Spleen (tissue), 11 donors: ENCODE measurements around the gene TACC2. TPM values are rescaled to one million over a fixed set of nuclear protein-coding genes. Genes with fewer than 3 reads are reported as not detected.

Experiments used
- DNase-seq: peaks from one replicate; pipeline ENCODE4 v3.0.0-alpha.2; 2020
- H3K27ac ChIP-seq, 8 donors: fragments of 200-600 bp; sonication (generic) in 7 of 8; 1 replicate in 4 of 8; 2 replicates in 4 of 8; pipeline versions ENCODE4 v1.5.0 to v1.8.0; 2016 to 2021; ENCODE audit warnings: inconsistent platforms in 4 of 8, mild to moderate bottlenecking in 4 of 8, moderate library complexity in 1 of 8
- H3K27me3 ChIP-seq, 7 donors: fragments of 200-600 bp; sonication (generic) in 6 of 7; replicated peaks in 1 of 7; 1 replicate in 4 of 7; 2 replicates in 3 of 7; pipeline versions ENCODE4 v1.5.0 to v1.8.0; 2016 to 2021; ENCODE audit warnings: inconsistent platforms in 3 of 7, mild to moderate bottlenecking in 1 of 7
- H3K36me3 ChIP-seq, 6 donors: fragments of 200-600 bp; sonication (generic) in 5 of 6; 1 replicate in 4 of 6; 2 replicates in 2 of 6; pipeline versions ENCODE4 v1.5.0 to v1.8.0; 2016 to 2021; ENCODE audit warnings: inconsistent platforms in 2 of 6
- H3K4me1 ChIP-seq, 6 donors: fragments of 200-600 bp; sonication (generic) in 5 of 6; 1 replicate in 3 of 6; 2 replicates in 3 of 6; pipeline versions ENCODE4 v1.5.0 to v1.8.0; 2016 to 2021; ENCODE audit warnings: inconsistent platforms in 3 of 6
- H3K4me3 ChIP-seq, 8 donors: fragments of 200-600 bp; sonication (generic) in 7 of 8; 1 replicate in 4 of 8; 2 replicates in 4 of 8; pipeline versions ENCODE4 v1.5.0 to v1.8.0; 2016 to 2021; ENCODE audit warnings: inconsistent platforms in 4 of 8, mild to moderate bottlenecking in 4 of 8, moderate library complexity in 2 of 8
- H3K9me3 ChIP-seq, 8 donors: fragments of 200-600 bp; sonication (generic) in 7 of 8; 1 replicate in 4 of 8; 2 replicates in 4 of 8; pipeline versions ENCODE4 v1.5.0 to v1.8.0; 2016 to 2021; ENCODE audit warnings: inconsistent platforms in 4 of 8
- POLR2A ChIP-seq, 3 donors: fragments of 450-650 bp; IDR thresholded peaks; one replicate each; pipeline ENCODE4 v1.5.1; 2017; ENCODE audit warnings: antibody characterized with exemption in 3 of 3, mild to moderate bottlenecking in 1 of 3
- POLR2AphosphoS5 ChIP-seq, 3 donors: sonication (generic); formaldehyde crosslinking; IDR thresholded peaks; one replicate each; pipeline ENCODE4 v1.5.1; 2017; ENCODE audit warnings: antibody characterized with exemption in 3 of 3
- WGBS, 5 donors: extraction: QIAGEN DNeasy Blood & Tissue Kit in 3 of 5; methylation state at CpG; one replicate each; pipeline versions ENCODE4 v1.1.5 to v1.1.7; 2013 to 2018; 5-methylcytosine and 5-hydroxymethylcytosine counted together
- intact Hi-C: fragments of 100-400 bp; cut with DNase I; formaldehyde crosslinking; loops from one replicate; pipeline ENCODE4 v1.15.0; 2023; ENCODE audit warnings: low total_unique reads
- polyA plus RNA-seq, 3 donors: library from polyadenylated mRNA; stranded (reverse); fragments of 200-250 nt; gene quantifications; one replicate each; pipeline ENCODE4 v1.2.1, GENCODE V29; 2013
- total RNA-seq, 7 donors: library from RNA; depleted of rRNA in 3 of 7; stranded (reverse); fragments of >200 nt in 3 of 7; fragmentation: NEBNext Ultra II Directional in 4 of 7; extraction: Animal tissue kit (Norgen Biotek cat#: 25700) in 4 of 7; gene quantifications; one replicate each; pipeline versions ENCODE4 v1.1.0 to v1.2.1, GENCODE V29; 2016 to 2021
- TF ChIP-seq, protein P1 (sequence below), 11 experiments: fragments of 200-600 bp in 7 of 11; fragments of 450-650 bp in 4 of 11; sonication (generic) in 4 of 11; IDR thresholded peaks in 8 of 11; conservative IDR thresholded peaks in 3 of 11; 1 replicate in 7 of 11; 2 replicates in 4 of 11; pipeline versions ENCODE4 v1.4.0 to v1.8.0; 2016 to 2021; ENCODE audit warnings: antibody characterized with exemption in 11 of 11, inconsistent platforms in 4 of 11, mild to moderate bottlenecking in 1 of 11
- donor health status: healthy with polysubstance abuse.
- donor health status: DM: no; HTN: no; CAD: no; lungs with moderate emphysema.
- donor health status: DM: no; HTN: no; CAD: no.
- donor health status: Bipolar disorder and iron deficiency.
- donor health status: healthy.
- donor health status: DM: no; HTN: no; CAD: no.
- donor health status: DM: yes; HTN: yes; CAD: no.

The TACC2 gene
- total and polyA plus RNA-seq, 10 donors: 2.4 to 13.9 (median 4.5) TPM

DNA sequence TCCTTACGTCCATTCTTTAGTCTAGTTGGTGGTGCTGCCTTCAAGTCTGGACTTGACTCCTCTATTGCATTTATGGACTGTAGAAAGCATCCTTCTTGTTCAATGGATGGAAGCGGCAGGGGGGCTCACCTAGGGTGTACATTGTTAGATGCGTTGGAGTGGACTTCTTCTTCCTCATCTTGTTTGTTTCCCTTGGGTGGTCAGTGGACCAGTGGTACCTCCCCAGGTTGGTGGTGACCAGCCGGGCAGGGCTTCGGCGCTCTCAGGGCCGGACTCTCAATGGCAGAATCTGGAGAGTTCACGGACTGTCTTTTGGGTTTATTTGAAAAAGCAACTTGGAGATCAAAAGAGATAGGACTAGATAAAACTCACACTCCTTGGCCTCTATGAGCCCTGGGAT, 276.0 kb downstream of the TACC2 start:
- H3K27ac ChIP-seq: no peak overlapping the region

DNA sequence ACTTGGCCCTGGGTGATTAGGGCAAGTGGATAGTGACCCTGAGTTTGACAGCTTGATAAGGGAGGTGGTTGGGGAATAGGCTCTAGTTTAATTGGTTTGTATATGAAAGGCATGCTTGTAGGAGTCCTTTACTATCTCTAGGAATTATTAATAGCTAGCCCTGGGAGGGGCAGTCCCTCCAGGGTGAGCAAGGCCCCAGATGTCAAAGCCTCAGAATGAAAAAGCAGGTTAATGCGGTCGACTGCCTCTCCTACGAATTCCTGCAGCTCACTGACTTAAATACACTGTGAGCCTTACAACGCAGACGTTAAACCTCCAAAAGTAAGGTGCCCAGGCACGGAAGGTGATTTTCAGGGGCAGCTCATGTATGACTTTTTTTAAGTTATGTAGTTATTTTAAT, 276.9 kb downstream of the TACC2 start:
- H3K4me3 ChIP-seq: no peak overlapping the region
- WGBS, 5 donors: 85 to 96% (median 87%) methylated on average over 6 of the region's 6 CpGs
- H3K9me3 ChIP-seq: peaks cover 0 to 31% (median 20%) of the 10 kb centered on the region in 8 donors
- DNase-seq: peak; percentile 6
- peaks cover 0 to 20% (median 0%) of the 10 kb centered on the region in 7 donors for H3K27me3 ChIP-seq
- H3K4me1 ChIP-seq: no peaks in the 10 kb centered on the region
- intact Hi-C loops: no loop called here
- H3K27ac ChIP-seq: no peak overlapping the region
- no peaks in the 10 kb centered on the region for H3K36me3 ChIP-seq
- TF ChIP-seq, protein P1, sequence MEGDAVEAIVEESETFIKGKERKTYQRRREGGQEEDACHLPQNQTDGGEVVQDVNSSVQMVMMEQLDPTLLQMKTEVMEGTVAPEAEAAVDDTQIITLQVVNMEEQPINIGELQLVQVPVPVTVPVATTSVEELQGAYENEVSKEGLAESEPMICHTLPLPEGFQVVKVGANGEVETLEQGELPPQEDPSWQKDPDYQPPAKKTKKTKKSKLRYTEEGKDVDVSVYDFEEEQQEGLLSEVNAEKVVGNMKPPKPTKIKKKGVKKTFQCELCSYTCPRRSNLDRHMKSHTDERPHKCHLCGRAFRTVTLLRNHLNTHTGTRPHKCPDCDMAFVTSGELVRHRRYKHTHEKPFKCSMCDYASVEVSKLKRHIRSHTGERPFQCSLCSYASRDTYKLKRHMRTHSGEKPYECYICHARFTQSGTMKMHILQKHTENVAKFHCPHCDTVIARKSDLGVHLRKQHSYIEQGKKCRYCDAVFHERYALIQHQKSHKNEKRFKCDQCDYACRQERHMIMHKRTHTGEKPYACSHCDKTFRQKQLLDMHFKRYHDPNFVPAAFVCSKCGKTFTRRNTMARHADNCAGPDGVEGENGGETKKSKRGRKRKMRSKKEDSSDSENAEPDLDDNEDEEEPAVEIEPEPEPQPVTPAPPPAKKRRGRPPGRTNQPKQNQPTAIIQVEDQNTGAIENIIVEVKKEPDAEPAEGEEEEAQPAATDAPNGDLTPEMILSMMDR (IDR thresholded peaks at IDR 0.05 in 8 of 11, conservative IDR thresholded peaks at IDR 0.05 in 3 of 11): no peak
- TF ChIP-seq POLR2AphosphoS5 (IDR thresholded peaks at IDR 0.05) (no peak), POLR2A (IDR thresholded peaks at IDR 0.05) (no peak)

More for the DNA sequence above, 276.0 kb downstream of the TACC2 start:
- peak; percentile 32 for DNase-seq
- peaks cover 0 to 31% (median 20%) of the 10 kb centered on the region in 8 donors for H3K9me3 ChIP-seq
- peaks cover 0 to 20% (median 0%) of the 10 kb centered on the region in 7 donors for H3K27me3 ChIP-seq
- H3K4me1 ChIP-seq: no peaks in the 10 kb centered on the region
- WGBS, 5 donors: 87 to 95% (median 89%) methylated on average over 8 of the region's 8 CpGs
- TF ChIP-seq, protein P1 (IDR thresholded peaks at IDR 0.05 in 8 of 11, conservative IDR thresholded peaks at IDR 0.05 in 3 of 11): no peak
- TF ChIP-seq POLR2AphosphoS5 (IDR thresholded peaks at IDR 0.05): no peak
- TF ChIP-seq POLR2A (IDR thresholded peaks at IDR 0.05): no peak
- H3K36me3 ChIP-seq: no peaks in the 10 kb centered on the region
- intact Hi-C loops: no loop called here
- no peak overlapping the region for H3K4me3 ChIP-seq

DNA sequence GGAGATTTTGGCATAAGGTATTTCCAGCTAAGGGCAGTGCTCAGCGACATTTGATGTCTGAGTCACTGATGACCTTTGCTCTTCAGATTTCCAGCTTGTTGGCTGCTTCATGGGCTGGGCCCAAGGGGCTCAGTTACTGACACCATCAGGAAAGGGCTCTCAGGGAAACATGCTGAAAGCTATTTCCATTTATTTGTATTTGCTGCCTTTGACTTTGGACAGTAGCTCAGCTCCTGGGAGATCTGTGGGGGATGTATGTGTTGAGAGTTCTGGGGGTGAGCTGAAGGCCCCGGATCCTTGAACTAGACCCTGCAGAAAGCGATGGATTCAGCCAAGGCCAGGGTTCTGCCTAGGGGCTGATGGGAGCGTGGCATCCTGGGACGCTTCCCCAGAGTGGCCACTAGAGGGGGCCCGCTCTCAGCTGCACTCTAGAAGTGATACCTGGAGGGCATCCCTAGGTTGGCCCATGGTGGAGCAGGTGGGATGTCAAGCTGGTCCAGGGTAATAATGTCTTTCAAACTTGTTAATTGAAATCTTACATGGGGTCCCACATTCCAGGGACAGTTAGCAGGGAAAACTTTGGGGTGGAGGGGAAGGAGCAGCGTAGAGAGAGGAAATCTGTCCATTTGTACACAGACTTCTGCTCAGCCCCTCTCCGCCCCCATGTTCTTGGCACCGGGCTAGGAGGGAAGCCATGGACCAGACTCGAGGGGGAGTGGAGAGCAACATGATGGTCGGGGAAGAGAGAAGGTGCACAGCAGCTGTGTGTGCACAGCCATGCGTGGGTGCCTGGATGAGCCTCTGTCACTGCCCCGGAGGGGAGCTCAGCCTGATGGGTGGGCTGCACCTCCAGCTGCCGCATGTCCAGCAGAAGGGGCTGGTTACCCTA, 279.1 kb downstream of the TACC2 start:
- WGBS, 5 donors: 43 to 54% (median 48%) methylated on average over 14 of the region's 14 CpGs
- H3K9me3 ChIP-seq: peaks cover 0 to 11% (median 2%) of the 10 kb centered on the region in 8 donors
- DNase-seq: peak; percentile 82
- intact Hi-C loops: no loop called here
- H3K36me3 ChIP-seq: no peaks in the 10 kb centered on the region
- H3K27me3 ChIP-seq: peaks cover 0 to 24% (median 0%) of the 10 kb centered on the region in 7 donors
- TF ChIP-seq POLR2A (IDR thresholded peaks at IDR 0.05): no peak
- TF ChIP-seq, protein P1 (IDR thresholded peaks at IDR 0.05 in 8 of 11, conservative IDR thresholded peaks at IDR 0.05 in 3 of 11): peak; percentile 22 to 93 (median 75)
- H3K4me1 ChIP-seq: no peaks in the 10 kb centered on the region
- H3K4me3 ChIP-seq: no peak overlapping the region
- H3K27ac ChIP-seq: no peak overlapping the region

DNA sequence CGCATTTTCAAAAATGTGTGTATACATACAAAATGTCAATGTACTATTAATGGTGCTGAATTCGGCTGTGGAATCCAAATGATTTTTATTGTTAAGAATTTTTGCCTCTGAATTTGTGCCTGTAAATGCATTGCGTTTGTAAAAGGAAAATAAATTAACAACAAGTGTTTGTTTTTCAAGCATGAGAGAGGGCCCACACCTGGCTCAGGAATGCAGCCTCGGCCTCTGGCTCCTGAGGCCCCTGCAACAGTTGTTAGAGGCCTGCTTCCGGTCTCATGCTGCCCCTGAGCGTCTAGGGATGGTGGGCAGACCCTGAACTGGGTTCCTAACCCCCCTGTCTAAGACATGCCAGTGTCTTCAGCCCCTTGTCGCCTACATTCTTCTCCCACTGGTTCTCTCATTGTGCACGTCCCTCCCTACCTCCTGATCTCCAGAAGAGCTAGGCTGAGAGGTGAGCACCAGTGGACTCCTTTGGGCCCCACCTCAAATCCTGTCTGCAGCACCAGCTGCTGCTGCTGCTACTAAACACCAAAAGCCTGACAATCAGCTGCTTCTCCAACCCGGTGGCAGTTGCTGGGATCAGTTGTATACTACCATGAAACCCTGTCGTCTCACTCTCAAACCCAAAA, 280.2 kb downstream of the TACC2 start:
- intact Hi-C loops: no loop called here
- whole genome bisulfite sequencing, 5 donors: 72 to 83% (median 80%) methylated on average over 10 of the region's 10 CpGs
- Histone ChIP-seq H3K4me3 (no peak overlapping the region), H3K27me3 (peaks cover 0 to 24% (median 0%) of the 10 kb centered on the region in 7 donors), H3K9me3 (no peaks in the 10 kb centered on the region), H3K4me1 (no peaks in the 10 kb centered on the region), H3K27ac (no peak overlapping the region), H3K36me3 (no peaks in the 10 kb centered on the region)
- DNase-seq: peak; percentile 44
- no peak for TF ChIP-seq POLR2A (IDR thresholded peaks at IDR 0.05)
